DND-41 (cell line): ENCODE results near the gene BMF.

ENCODE experiments used
- ATAC-seq: fragments of 200-7000 bp; cut with Tn5 transposase; 3 replicates; pipeline ENCODE4 v1.9.1; 2021; ENCODE audit warnings: low read depth; ENCODE audit not compliant: insufficient read depth
- DNase-seq: peaks from one replicate; pipeline ENCODE4 v3.0.0-alpha.2; 2020
- H2AFZ ChIP-seq: 2 replicates; pipeline ENCODE4 v1.6.0; 2012; ENCODE audit warnings: low read depth, low read length
- H3K27ac ChIP-seq: 2 replicates; pipeline ENCODE4 v1.5.1; 2012; ENCODE audit warnings: low read length, inconsistent platforms
- H3K27me3 ChIP-seq: fragments of 200-600 bp; sonication (generic); 2 replicates; pipeline ENCODE4 v1.6.0; 2012; ENCODE audit warnings: low read length, mild to moderate bottlenecking, inconsistent platforms; ENCODE audit not compliant: insufficient read depth, poor library complexity
- H3K36me3 ChIP-seq: 2 replicates; pipeline ENCODE4 v1.5.1; 2012; ENCODE audit warnings: low read length, inconsistent platforms; ENCODE audit not compliant: insufficient read depth
- H3K4me1 ChIP-seq: 2 replicates; pipeline ENCODE4 v1.5.1; 2012; ENCODE audit warnings: mild to moderate bottlenecking, low read length; ENCODE audit not compliant: insufficient read depth
- H3K4me2 ChIP-seq: 2 replicates; pipeline ENCODE4 v1.6.0; 2012; ENCODE audit warnings: mild to moderate bottlenecking, moderate library complexity, low read length, inconsistent platforms; ENCODE audit not compliant: insufficient read depth
- H3K4me3 ChIP-seq, 2 experiments: fragments of 200-600 bp in 1 of 2; shearing (Covaris generic) in 1 of 2; 2 replicates each; pipeline ENCODE4 v1.5.1; 2012 to 2016; ENCODE audit warnings: inconsistent platforms in 2 of 2, low read length in 2 of 2, mild to moderate bottlenecking in 2 of 2, low read depth in 1 of 2, moderate library complexity in 1 of 2
- H3K79me2 ChIP-seq: 2 replicates; pipeline ENCODE4 v1.6.0; 2012; ENCODE audit warnings: low read length, inconsistent platforms; ENCODE audit not compliant: insufficient read depth
- H3K9ac ChIP-seq: 2 replicates; pipeline ENCODE4 v1.6.0; 2012; ENCODE audit warnings: low read depth, mild to moderate bottlenecking, inconsistent platforms, low read length, moderate library complexity
- H3K9me3 ChIP-seq: 2 replicates; pipeline ENCODE4 v1.5.1; 2012; ENCODE audit warnings: low read length, moderate library complexity, mild to moderate bottlenecking, inconsistent platforms; ENCODE audit not compliant: insufficient read depth, severe bottlenecking
- H4K20me1 ChIP-seq: 2 replicates; pipeline ENCODE4 v1.6.0; 2012; ENCODE audit warnings: low read length; ENCODE audit not compliant: insufficient read depth
- EZH2 ChIP-seq: IDR thresholded peaks from 3 replicates; pipeline ENCODE4 v1.6.1; 2012; ENCODE audit warnings: borderline replicate concordance, low read depth, mild to moderate bottlenecking, moderate library complexity, low read length, inconsistent platforms; ENCODE audit not compliant: severe bottlenecking
- TF ChIP-seq, protein P1 (sequence below): IDR thresholded peaks from 2 replicates; pipeline ENCODE4 v1.5.1; 2012; ENCODE audit warnings: borderline replicate concordance, low read length, moderate library complexity, mild to moderate bottlenecking; ENCODE audit not compliant: poor library complexity, severe bottlenecking; ENCODE audit errors: extremely low read depth

The BMF gene

DNA sequence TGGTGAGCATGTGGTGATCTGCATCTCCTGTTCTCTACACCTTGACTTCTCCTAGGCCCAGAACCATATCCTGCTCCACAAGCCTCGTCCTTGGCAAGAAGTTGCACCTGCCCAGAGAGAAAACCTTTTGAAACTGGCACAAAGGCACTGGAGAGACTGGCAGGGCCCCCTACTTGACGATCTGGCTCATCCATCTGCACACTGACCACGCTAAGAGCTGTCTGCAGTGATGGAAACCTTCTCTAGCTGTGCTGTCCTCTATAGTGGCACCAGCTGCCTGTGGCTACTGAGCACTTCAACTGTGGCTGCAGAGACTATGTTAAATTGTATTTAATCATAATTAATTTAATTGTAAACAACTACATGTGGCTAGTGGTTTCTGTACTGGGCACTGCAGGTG, 43.5 kb downstream of the BMF start:
- 0 out of 2 replicates have a peak overlapping the region, but pooled peaks have one; percentile 47 for H3K27ac ChIP-seq
- ATAC-seq (peak; percentile 41; the same call in 1 of the 3 replicates), DNase-seq (no peak)
- H3K36me3 ChIP-seq = peaks cover 10% of the 10 kb centered on the region
- no peak overlapping the region for H3K4me2 ChIP-seq
- H2AFZ ChIP-seq = no peak overlapping the region
- H3K9me3 ChIP-seq = no peaks in the 10 kb centered on the region
- peaks cover 15% of the 10 kb centered on the region for H3K4me1 ChIP-seq
- H3K27me3 ChIP-seq = no peaks in the 10 kb centered on the region
- H4K20me1 ChIP-seq = no peaks in the 10 kb centered on the region
- no peak overlapping the region for H3K4me3 ChIP-seq
- no peaks in the 10 kb centered on the region for H3K79me2 ChIP-seq
- TF ChIP-seq, protein P1, sequence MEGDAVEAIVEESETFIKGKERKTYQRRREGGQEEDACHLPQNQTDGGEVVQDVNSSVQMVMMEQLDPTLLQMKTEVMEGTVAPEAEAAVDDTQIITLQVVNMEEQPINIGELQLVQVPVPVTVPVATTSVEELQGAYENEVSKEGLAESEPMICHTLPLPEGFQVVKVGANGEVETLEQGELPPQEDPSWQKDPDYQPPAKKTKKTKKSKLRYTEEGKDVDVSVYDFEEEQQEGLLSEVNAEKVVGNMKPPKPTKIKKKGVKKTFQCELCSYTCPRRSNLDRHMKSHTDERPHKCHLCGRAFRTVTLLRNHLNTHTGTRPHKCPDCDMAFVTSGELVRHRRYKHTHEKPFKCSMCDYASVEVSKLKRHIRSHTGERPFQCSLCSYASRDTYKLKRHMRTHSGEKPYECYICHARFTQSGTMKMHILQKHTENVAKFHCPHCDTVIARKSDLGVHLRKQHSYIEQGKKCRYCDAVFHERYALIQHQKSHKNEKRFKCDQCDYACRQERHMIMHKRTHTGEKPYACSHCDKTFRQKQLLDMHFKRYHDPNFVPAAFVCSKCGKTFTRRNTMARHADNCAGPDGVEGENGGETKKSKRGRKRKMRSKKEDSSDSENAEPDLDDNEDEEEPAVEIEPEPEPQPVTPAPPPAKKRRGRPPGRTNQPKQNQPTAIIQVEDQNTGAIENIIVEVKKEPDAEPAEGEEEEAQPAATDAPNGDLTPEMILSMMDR = no peak
- TF ChIP-seq EZH2 = no peak
- H3K9ac ChIP-seq = no peak overlapping the region

DNA sequence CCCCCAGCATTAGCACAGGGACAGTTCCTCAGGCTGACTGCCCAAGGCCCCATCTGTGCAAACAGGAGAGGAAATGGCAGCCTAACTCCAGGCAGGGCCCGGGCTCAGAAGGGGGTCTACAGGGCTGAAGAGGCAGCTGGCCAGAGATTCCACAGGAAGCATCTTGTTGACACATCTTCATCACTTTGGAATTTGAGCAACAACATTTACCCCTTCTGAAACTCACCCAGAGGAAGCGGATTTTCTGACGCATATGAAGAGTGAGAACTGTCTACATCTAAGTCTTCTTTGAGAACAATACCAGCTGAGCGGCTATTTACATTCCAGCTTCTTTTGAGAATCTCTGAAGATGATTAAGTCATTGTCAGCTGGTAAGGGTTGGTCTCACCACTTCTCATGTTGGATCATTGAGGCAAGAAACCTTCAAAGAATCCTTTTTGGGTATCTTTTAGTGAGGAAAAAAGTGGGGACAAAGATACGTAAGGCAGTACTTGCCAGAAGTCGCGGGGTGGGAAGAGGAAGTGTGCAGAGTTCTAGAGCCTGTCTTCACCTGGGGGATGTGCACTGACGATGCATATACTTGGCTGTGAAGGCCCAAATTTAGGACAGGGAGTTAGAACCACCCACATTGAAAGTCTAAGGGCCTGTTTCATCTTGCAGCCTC, 44.3 kb downstream of the BMF start:
- Histone ChIP-seq H3K79me2 (no peaks in the 10 kb centered on the region), H3K27ac (peak overlapping the region; percentile 45), H3K4me2 (no peak overlapping the region), H3K27me3 (no peaks in the 10 kb centered on the region), H3K4me1 (peaks cover 7% of the 10 kb centered on the region), H2AFZ (no peak overlapping the region), H3K9me3 (no peaks in the 10 kb centered on the region), H3K4me3 (no peak overlapping the region), H3K36me3 (peaks cover 13% of the 10 kb centered on the region), H4K20me1 (no peaks in the 10 kb centered on the region), H3K9ac (no peak overlapping the region)
- ATAC-seq (no peak), DNase-seq (no peak)
- no peak for TF ChIP-seq EZH2
- TF ChIP-seq, protein P1 = no peak

DNA sequence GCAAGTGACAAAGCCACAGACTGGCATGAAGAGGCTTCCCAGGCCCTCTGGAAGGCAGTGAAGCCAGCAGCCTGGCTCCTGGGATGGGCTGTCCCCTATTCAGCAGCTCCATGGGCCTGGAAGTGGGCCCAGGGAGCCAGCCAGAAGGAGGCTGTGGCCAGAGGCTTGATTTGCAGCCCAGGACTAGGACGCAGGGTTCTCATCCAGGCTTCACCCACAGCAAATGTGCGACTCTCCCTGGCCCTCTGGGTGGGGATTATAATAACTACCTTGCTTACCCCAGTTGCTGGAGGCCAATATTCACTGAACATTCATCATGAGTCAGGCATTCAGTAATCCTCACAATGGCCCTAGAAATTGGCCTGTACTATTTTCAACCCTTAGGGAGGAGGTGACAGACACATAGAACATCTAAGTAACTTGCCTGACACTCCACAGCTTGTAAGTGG, 45.1 kb downstream of the BMF start:
- peaks cover 13% of the 10 kb centered on the region for H3K36me3 ChIP-seq
- DNase-seq (no peak), ATAC-seq (no peak)
- no peaks in the 10 kb centered on the region for H3K79me2 ChIP-seq
- H3K4me3 ChIP-seq = no peak overlapping the region
- H3K9me3 ChIP-seq = no peaks in the 10 kb centered on the region
- H3K27me3 ChIP-seq = no peaks in the 10 kb centered on the region
- H2AFZ ChIP-seq = no peak overlapping the region
- H3K9ac ChIP-seq = no peak overlapping the region
- no peak for TF ChIP-seq EZH2
- TF ChIP-seq, protein P1 = no peak
- H3K4me1 ChIP-seq = peaks cover 4% of the 10 kb centered on the region
- H3K27ac ChIP-seq = no peak overlapping the region; the same call in 1 of the 2 replicates
- H3K4me2 ChIP-seq = no peak overlapping the region
- no peaks in the 10 kb centered on the region for H4K20me1 ChIP-seq
